ENCODE measurements around the gene SMTNL2.

DNA sequence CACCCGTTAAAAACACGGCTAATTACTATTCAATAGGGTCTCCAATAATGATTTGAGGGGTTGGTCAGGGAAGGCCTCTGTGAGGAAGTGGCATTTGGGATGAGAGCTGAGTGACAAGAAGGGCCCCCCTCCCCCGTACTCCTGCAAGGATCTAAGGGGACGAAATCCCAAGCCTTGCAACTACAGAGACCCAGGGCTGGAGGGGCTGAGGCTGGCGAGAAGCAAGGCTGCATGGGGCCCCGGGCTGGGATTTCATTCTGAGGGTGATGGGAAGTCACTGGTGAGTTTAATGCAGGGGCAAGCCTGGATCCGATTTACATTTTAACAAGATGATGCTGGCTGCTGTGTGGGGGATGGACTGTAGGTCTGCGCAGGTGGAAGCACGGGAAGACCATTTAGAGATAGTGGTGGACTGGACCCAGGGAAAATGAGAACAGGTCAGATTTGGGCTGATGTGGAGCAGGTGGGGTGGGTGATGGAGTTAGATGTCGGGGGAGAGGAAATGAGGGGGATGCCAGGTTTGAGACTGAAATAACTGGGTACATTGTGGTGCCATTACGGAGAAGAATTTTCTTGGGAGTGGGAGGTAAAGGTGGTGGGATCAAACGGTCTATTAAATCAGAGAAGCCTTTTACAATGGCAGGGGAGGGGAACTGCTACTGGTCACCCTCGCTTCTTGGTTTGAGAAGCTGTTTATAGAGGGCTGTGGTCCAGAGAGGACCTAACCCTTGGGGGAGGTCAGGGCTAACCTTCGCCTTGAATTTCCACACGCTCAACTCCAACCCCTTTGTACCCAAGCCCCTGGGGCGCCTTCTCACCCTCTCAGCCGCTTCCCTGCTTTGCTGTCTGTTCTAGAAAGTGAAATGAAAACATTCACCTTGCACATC is 28.2 kb upstream of the SMTNL2 start:
- TF ChIP-seq, protein P1, sequence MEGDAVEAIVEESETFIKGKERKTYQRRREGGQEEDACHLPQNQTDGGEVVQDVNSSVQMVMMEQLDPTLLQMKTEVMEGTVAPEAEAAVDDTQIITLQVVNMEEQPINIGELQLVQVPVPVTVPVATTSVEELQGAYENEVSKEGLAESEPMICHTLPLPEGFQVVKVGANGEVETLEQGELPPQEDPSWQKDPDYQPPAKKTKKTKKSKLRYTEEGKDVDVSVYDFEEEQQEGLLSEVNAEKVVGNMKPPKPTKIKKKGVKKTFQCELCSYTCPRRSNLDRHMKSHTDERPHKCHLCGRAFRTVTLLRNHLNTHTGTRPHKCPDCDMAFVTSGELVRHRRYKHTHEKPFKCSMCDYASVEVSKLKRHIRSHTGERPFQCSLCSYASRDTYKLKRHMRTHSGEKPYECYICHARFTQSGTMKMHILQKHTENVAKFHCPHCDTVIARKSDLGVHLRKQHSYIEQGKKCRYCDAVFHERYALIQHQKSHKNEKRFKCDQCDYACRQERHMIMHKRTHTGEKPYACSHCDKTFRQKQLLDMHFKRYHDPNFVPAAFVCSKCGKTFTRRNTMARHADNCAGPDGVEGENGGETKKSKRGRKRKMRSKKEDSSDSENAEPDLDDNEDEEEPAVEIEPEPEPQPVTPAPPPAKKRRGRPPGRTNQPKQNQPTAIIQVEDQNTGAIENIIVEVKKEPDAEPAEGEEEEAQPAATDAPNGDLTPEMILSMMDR (IDR thresholded peaks at IDR 0.05; ENCODE audit: low read length): no peak
- no peak for TF ChIP-seq EZH2 (optimal IDR thresholded peaks at IDR 0.05; ENCODE audit: low read depth, low read length)

All from MM.1S (cell line).